Heart left ventricle (tissue), 16 donors: ENCODE measurements around the gene OMD. TPM values are rescaled to one million over a fixed set of nuclear protein-coding genes. Genes with fewer than 3 reads are reported as not detected.

Experiments
- ATAC-seq, 4 donors: fragments of 200-7000 bp; cut with Tn5 transposase; one replicate each; pipeline ENCODE4 v1.9.1; 2020 to 2022; ENCODE audit warnings: moderate library complexity in 4 of 4, mild to moderate bottlenecking in 3 of 4, moderate number of reproducible peaks in 1 of 4
- DNase-seq, 5 donors: peaks; one replicate each; pipeline ENCODE4 v3.0.0-alpha.2; 2020
- H3K27ac ChIP-seq, 12 donors: fragments of 200-600 bp; sonication (generic) in 4 of 12; one replicate each; pipeline versions ENCODE4 v1.5.0 to v1.8.0; 2016 to 2022; ENCODE audit warnings: mild to moderate bottlenecking in 2 of 12
- H3K27me3 ChIP-seq, 9 donors: fragments of 200-600 bp; sonication (generic) in 2 of 9; one replicate each; pipeline versions ENCODE4 v1.5.1 to v1.8.0; 2016 to 2022; ENCODE audit warnings: mild to moderate bottlenecking in 3 of 9
- H3K36me3 ChIP-seq, 9 donors: fragments of 200-600 bp; sonication (generic) in 2 of 9; one replicate each; pipeline versions ENCODE4 v1.5.0 to v1.8.0; 2018 to 2022; ENCODE audit warnings: mild to moderate bottlenecking in 2 of 9
- H3K4me1 ChIP-seq, 12 donors: fragments of 200-600 bp; sonication (generic) in 4 of 12; one replicate each; pipeline versions ENCODE4 v1.5.0 to v1.8.0; 2016 to 2022; ENCODE audit warnings: mild to moderate bottlenecking in 3 of 12
- H3K4me3 ChIP-seq, 12 donors: fragments of 200-600 bp; sonication (generic) in 4 of 12; one replicate each; pipeline versions ENCODE4 v1.5.0 to v1.8.0; 2017 to 2022; ENCODE audit warnings: mild to moderate bottlenecking in 9 of 12, moderate library complexity in 4 of 12
- H3K9me3 ChIP-seq, 12 donors: fragments of 200-600 bp; sonication (generic) in 4 of 12; one replicate each; pipeline versions ENCODE4 v1.5.0 to v1.8.0; 2016 to 2022; ENCODE audit warnings: mild to moderate bottlenecking in 1 of 12
- POLR2A ChIP-seq, 2 donors: fragments of 450-650 bp; IDR thresholded peaks; one replicate each; pipeline ENCODE4 v1.6.1; 2017; ENCODE audit warnings: antibody characterized with exemption in 2 of 2, mild to moderate bottlenecking in 2 of 2, moderate library complexity in 2 of 2
- WGBS, 4 donors: extraction: QIAGEN DNeasy Blood & Tissue Kit in 2 of 4; methylation state at CpG; one replicate each; pipeline versions ENCODE4 v1.1.5 to v1.1.7; 2013 to 2018; 5-methylcytosine and 5-hydroxymethylcytosine counted together
- intact Hi-C, 10 donors: fragments of 100-400 bp; cut with DNase I; formaldehyde crosslinking; loops; one replicate each; pipeline versions ENCODE4 v1.11.1 to v1.14.2; 2022
- polyA plus RNA-seq, 2 donors: library from polyadenylated mRNA; stranded (reverse); fragments of 200-250 nt; gene quantifications; one replicate each; pipeline ENCODE4 v1.2.3, GENCODE V29; 2013
- total RNA-seq, 9 donors: library from RNA; depleted of rRNA in 2 of 9; stranded (reverse); fragments of >200 nt in 2 of 9; fragmentation: NEBNext Ultra II Directional in 3 of 9; extraction: Animal tissue kit (Norgen Biotek cat#: 25700) in 3 of 9; gene quantifications; one replicate each; pipeline versions ENCODE4 v1.1.0 to v1.2.4, GENCODE V29; 2016 to 2023
- TF ChIP-seq, protein P1 (sequence below), 12 donors: fragments of 200-600 bp; sonication (generic) in 4 of 12; IDR thresholded peaks; one replicate each; pipeline versions ENCODE4 v1.5.0 to v1.8.0; 2018 to 2022; ENCODE audit warnings: antibody characterized with exemption in 12 of 12, mild to moderate bottlenecking in 5 of 12
- donor health status: ischemic (EF 13 %, LVEDD 7.1; RV severe dilation, severe dysfunction).
- donor health status: healthy with polysubstance abuse.
- donor health status: DM: no; HTN: yes; CAD: no.
- donor health status: DM: no; HTN: no; CAD: no.
- donor health status: ischemic (EF 25% LVEDD 6.9; RV normal size, moderate dysfunction).
- donor health status: ischemic (EF 25% LVEDD 5.7; RV mildly dilated, moderate dysfunction).
- donor health status: healthy.
- donor health status: DM: yes; HTN: yes; CAD: no.
- donor health status: ischemic (EF 35%, LVEDD 5.7; RV mildly dilated, moderate dysfunction).
- donor health status: nonischemic (EF 11% LVEDD 7.7; RV severe dilation, severe dysfunction).
- donor health status: DM: yes; HTN: yes; CAD: no.
- donor health status: PGD.
- donor health status: ischemic (EF 29% LVEDD 5.4; RV normal size, mild dysfunction).
- donor health status: nonischemic (EF 23%, LVEDD 6.1; RV moderate dilation, normal function).

The OMD gene
- total and polyA plus RNA-seq, 11 donors = 1.5 to 10.2 (median 5.5) TPM

DNA sequence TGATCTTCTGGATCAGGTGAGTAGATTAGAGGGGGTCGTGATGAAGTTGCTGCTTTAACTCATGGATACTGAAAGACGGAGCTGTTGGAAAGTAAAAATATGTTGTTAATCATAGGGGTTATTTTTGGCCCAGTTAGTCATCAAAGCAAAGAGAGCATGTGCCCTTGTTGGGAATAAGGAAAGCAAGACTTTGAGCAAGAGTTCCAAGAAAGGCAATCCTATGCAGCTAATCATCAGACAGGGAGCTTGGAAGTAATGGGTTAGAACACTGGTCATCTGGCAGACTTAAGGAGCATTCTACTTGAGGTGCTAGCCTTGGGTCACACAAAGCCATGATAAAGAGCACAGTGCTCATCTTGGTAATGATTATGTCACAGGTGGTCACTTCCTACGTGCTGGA is 39.7 kb upstream of the OMD start:
- 48 to 56% (median 50%) methylated on average over 3 of the region's 3 CpGs for WGBS, 4 donors
- Histone ChIP-seq H3K9me3 (no peaks in the 10 kb centered on the region), H3K4me3 (no peak overlapping the region)

DNA sequence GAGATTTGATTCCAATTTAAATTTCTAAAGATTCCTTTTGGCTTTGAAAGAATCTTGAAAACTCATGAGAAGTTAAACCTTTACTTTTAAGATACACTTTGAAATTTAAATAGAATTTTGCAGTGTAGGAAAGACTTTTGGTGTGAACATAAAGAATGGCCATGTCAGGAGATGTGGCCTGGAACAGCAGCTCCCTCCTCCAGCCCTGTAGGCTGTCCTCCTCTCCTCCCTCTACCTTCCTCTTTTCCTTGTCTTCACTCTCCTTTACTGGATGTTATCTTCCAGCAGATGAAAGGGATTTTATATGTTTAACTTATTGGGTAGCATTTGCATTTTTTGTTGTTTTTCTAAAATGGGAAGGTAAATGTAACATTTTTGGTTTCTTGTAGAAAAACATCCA is 39.1 kb upstream of the OMD start:
- Histone ChIP-seq H3K27ac (peak overlapping the region in 4 of 12 donors; percentile 29 to 71 (median 50)), H3K4me3 (no peak overlapping the region), H3K27me3 (no peaks in the 10 kb centered on the region), H3K4me1 (peaks cover 0 to 16% (median 8%) of the 10 kb centered on the region in 12 donors), H3K36me3 (peaks cover 0 to 93% (median 0%) of the 10 kb centered on the region in 9 donors), H3K9me3 (no peaks in the 10 kb centered on the region)
- intact Hi-C loops = loop anchor here in 1 of 10 donors (10.0 kb wide), 1 partner anchor 171 kb away; no protein-coding TSS in a partner anchor
- TF ChIP-seq, protein P1, sequence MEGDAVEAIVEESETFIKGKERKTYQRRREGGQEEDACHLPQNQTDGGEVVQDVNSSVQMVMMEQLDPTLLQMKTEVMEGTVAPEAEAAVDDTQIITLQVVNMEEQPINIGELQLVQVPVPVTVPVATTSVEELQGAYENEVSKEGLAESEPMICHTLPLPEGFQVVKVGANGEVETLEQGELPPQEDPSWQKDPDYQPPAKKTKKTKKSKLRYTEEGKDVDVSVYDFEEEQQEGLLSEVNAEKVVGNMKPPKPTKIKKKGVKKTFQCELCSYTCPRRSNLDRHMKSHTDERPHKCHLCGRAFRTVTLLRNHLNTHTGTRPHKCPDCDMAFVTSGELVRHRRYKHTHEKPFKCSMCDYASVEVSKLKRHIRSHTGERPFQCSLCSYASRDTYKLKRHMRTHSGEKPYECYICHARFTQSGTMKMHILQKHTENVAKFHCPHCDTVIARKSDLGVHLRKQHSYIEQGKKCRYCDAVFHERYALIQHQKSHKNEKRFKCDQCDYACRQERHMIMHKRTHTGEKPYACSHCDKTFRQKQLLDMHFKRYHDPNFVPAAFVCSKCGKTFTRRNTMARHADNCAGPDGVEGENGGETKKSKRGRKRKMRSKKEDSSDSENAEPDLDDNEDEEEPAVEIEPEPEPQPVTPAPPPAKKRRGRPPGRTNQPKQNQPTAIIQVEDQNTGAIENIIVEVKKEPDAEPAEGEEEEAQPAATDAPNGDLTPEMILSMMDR (IDR thresholded peaks at IDR 0.05) = no peak
- TF ChIP-seq POLR2A (IDR thresholded peaks at IDR 0.05) = no peak
- DNase-seq (no peak), ATAC-seq (no peak)

More for the DNA sequence above, 39.7 kb upstream of the OMD start:
- Histone ChIP-seq H3K4me1 (peaks cover 0 to 16% (median 8%) of the 10 kb centered on the region in 12 donors), H3K27me3 (no peaks in the 10 kb centered on the region), H3K27ac (peak overlapping the region in 7 of 12 donors; percentile 25 to 71 (median 49)), H3K36me3 (peaks cover 0 to 93% (median 0%) of the 10 kb centered on the region in 9 donors)
- TF ChIP-seq, protein P1 (IDR thresholded peaks at IDR 0.05) = no peak
- no peak for TF ChIP-seq POLR2A (IDR thresholded peaks at IDR 0.05)
- intact Hi-C loops = loop anchor here in 1 of 10 donors (10.0 kb wide), 1 partner anchor 171 kb away; no protein-coding TSS in a partner anchor
- ATAC-seq = peak; percentile 47 to 87 (median 75)
- DNase-seq = no peak

DNA sequence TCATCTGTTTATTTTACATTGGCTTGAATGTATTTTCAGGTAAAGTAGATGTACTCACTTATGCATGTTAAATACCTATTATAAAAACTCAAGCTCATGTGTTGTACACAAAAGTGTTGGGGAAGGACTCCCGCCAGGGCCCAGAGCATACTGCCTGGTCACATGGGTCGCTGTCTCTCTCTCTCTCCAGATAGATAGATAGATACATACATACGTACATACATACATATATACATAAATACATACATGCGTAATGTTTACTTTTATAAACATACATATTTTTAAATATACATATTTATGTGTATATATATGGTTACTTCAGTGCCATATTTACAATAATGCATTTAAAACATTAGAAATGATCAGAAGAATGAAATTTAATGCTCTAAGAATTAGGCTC is 33.3 kb upstream of the OMD start:
- H3K4me1 ChIP-seq = no peaks in the 10 kb centered on the region
- no peak overlapping the region for H3K27ac ChIP-seq
- TF ChIP-seq, protein P1 (IDR thresholded peaks at IDR 0.05) = no peak
- TF ChIP-seq POLR2A (IDR thresholded peaks at IDR 0.05) = no peak
- peaks cover 0 to 58% (median 0%) of the 10 kb centered on the region in 9 donors for H3K36me3 ChIP-seq
- intact Hi-C loops = no loop called here
- no peaks in the 10 kb centered on the region for H3K27me3 ChIP-seq
- H3K4me3 ChIP-seq = no peak overlapping the region
- H3K9me3 ChIP-seq = no peaks in the 10 kb centered on the region
- ATAC-seq = no peak
- 95 to 99% (median 96%) methylated on average over 4 of the region's 4 CpGs for WGBS, 4 donors
- no peak for DNase-seq

DNA sequence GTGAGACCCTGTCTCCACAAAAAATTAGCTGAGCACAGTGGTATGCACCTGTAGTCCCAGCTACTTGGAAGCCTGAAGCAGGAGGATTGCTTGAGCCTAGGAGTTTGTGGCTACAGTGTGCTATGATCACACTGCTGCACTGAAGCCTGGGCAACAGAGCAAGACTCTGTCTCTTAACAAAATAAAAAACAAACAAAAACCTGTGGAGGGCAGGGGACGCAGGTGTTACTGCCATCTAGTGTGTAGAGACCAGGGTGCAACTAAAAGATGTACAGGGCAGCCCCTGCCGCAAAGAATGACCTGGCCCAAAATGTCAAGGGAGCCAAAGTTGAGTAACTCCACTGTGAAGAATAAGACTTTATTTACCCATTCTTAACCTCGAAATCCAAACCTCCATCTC is 30.9 kb upstream of the OMD start:
- H3K4me3 ChIP-seq = no peak overlapping the region
- TF ChIP-seq, protein P1 (IDR thresholded peaks at IDR 0.05) = peak in 2 of 12 donors; percentile 5 to 6
- TF ChIP-seq POLR2A (IDR thresholded peaks at IDR 0.05) = no peak
- H3K9me3 ChIP-seq = no peaks in the 10 kb centered on the region
- H3K36me3 ChIP-seq = peaks cover 0 to 35% (median 0%) of the 10 kb centered on the region in 9 donors
- intact Hi-C loops = no loop called here
- no peaks in the 10 kb centered on the region for H3K4me1 ChIP-seq
- DNase-seq (no peak), ATAC-seq (no peak)
- H3K27ac ChIP-seq = no peak overlapping the region
- no peaks in the 10 kb centered on the region for H3K27me3 ChIP-seq
- 84 to 90% (median 86%) methylated on average over 3 of the region's 3 CpGs for WGBS, 4 donors
